T follicular helper cell (primary cell): ENCODE results near the gene PPP4C.
"Not testable (repeated sequence)": the region's sequence is repeated elsewhere in the genome, so short reads cannot be mapped to it uniquely, and the experiment has no call there.

ENCODE experiments used
- DNase-seq: peaks from one replicate; pipeline ENCODE4 v3.0.0-alpha.2; 2020; ENCODE audit warnings: low read depth

Gene PPP4C

GRCh38 chr16:30096862-30097563, 21.2 kb downstream of the PPP4C start:
- DNase-seq = no peak

GRCh38 chr16:30104090-30104489, 28.3 kb downstream of the PPP4C start:
- DNase-seq = no peak

- DNase-seq = no peak
Measured at GRCh38 chr16:30104492-30104891, 28.7 kb downstream of the PPP4C start.

GRCh38 chr16:30108059-30108850, 32.5 kb downstream of the PPP4C start:
- DNase-seq = no peak

GRCh38 chr16:30110661-30111060, 34.9 kb downstream of the PPP4C start:
- DNase-seq = no peak

- DNase-seq = no peak
Measured at GRCh38 chr16:30112197-30113030, 36.6 kb downstream of the PPP4C start.

GRCh38 chr16:30113031-30113710, 37.4 kb downstream of the PPP4C start, which contains the start of gene GDPD3:
GDPD3 (minus strand) TSS chr16:30113537; CDS start chr16:30113478, 59 bp downstream.
- no peak for DNase-seq

GRCh38 chr16:30113711-30114333, 38.0 kb downstream of the PPP4C start:
- no peak for DNase-seq

GRCh38 chr16:30114411-30114810, 38.6 kb downstream of the PPP4C start:
- no peak for DNase-seq

- not testable (repeated sequence) for DNase-seq
Measured at GRCh38 chr16:30114833-30115232, 39.0 kb downstream of the PPP4C start.

- no peak for DNase-seq
Measured at GRCh38 chr16:30115238-30115637, 39.4 kb downstream of the PPP4C start.

GRCh38 chr16:30116291-30117207, 40.8 kb downstream of the PPP4C start:
- DNase-seq = no peak

GRCh38 chr16:30117768-30118167, 42.0 kb downstream of the PPP4C start:
- DNase-seq = no peak

GRCh38 chr16:30119428-30119827, 43.6 kb downstream of the PPP4C start:
- DNase-seq = no peak

- no peak for DNase-seq
Measured at GRCh38 chr16:30120340-30121105, 44.7 kb downstream of the PPP4C start.

GRCh38 chr16:30121741-30122571, 46.2 kb downstream of the PPP4C start:
- DNase-seq = no peak

- no peak for DNase-seq
Measured at GRCh38 chr16:30122604-30123160, 46.9 kb downstream of the PPP4C start.

- no peak for DNase-seq
Measured at GRCh38 chr16:30124985-30125379, 49.2 kb downstream of the PPP4C start.
